HepG2 (cell line): ENCODE results near the gene FSCN2. TPM values are rescaled to one million over a fixed set of nuclear protein-coding genes. Genes with fewer than 3 reads are reported as not detected.

ENCODE experiments used
- ATM ChIP-seq: fragments of 450-650 bp; IDR thresholded peaks from 2 replicates; pipeline ENCODE4 v1.7.1; 2017; ENCODE audit warnings: mild to moderate bottlenecking, borderline replicate concordance
- HNF4G ChIP-seq, 2 experiments: sonication (generic) in 1 of 2; formaldehyde crosslinking in 1 of 2; IDR thresholded peaks; 2 replicates each; pipeline versions ENCODE4 v1.4.0 to v1.6.1; 2011 to 2020; ENCODE audit warnings: borderline replicate concordance in 2 of 2, low read depth in 2 of 2, mild to moderate bottlenecking in 2 of 2, low read length in 1 of 2, missing genetic modification reagents in 1 of 2, moderate library complexity in 1 of 2
- ISX ChIP-seq: sonication (generic); formaldehyde crosslinking; conservative IDR thresholded peaks from 2 replicates; pipeline ENCODE4 v1.5.0; 2020; ENCODE audit warnings: missing genetic modification reagents
- MBNL3 ChIP-seq: fragments of 250-450 bp; sonication (Bioruptor Pico); conservative IDR thresholded peaks from 2 replicates; pipeline ENCODE4 v1.8.0; 2022; ENCODE audit warnings: mild to moderate bottlenecking, inconsistent platforms
- MEF2D ChIP-seq: sonication (generic); formaldehyde crosslinking; IDR thresholded peaks from 2 replicates; pipeline ENCODE4 v1.5.1; 2020; ENCODE audit warnings: mild to moderate bottlenecking, missing genetic modification reagents
- MZF1 ChIP-seq: sonication (generic); formaldehyde crosslinking; IDR thresholded peaks from 2 replicates; pipeline ENCODE4 v1.8.1; 2023; ENCODE audit warnings: mild to moderate bottlenecking, missing genetic modification reagents, borderline replicate concordance
- ZMYM2 ChIP-seq: sonication (generic); formaldehyde crosslinking; IDR thresholded peaks from 2 replicates; pipeline ENCODE4 v1.8.0; 2022; ENCODE audit warnings: mild to moderate bottlenecking, missing genetic modification reagents
- ZMYM3 ChIP-seq: sonication (generic); formaldehyde crosslinking; IDR thresholded peaks from 2 replicates; pipeline ENCODE4 v1.5.1; 2020; ENCODE audit warnings: mild to moderate bottlenecking, missing genetic modification reagents
- ZZZ3 ChIP-seq: sonication (generic); formaldehyde crosslinking; IDR thresholded peaks from 2 replicates; pipeline ENCODE4 v1.4.0; 2020; ENCODE audit warnings: missing genetic modification reagents, mild to moderate bottlenecking, borderline replicate concordance
- polyA plus RNA-seq, 8 experiments: library from polyadenylated mRNA; depleted of rRNA in 3 of 8; stranded (reverse) in 7 of 8; unstranded in 1 of 8; fragments of >200 nt; fragmentation: Illumina TruSeq in 4 of 8; extraction: Trizol in 4 of 8; gene quantifications; 2 replicates each; pipeline versions ENCODE4 v1.2.1 to v1.2.3, GENCODE V29; 2011 to 2016; ENCODE audit warnings: low read depth in 4 of 8, missing spikeins in 1 of 8, mixed read lengths in 1 of 8; ENCODE audit not compliant: insufficient read depth in 1 of 8
- total RNA-seq, 5 experiments: library from RNA; depleted of rRNA; stranded (reverse); fragments of >200 nt; fragmentation: Illumina TruSeq; extraction: Trizol; gene quantifications; 2 replicates each; pipeline ENCODE4 v1.2.3, GENCODE V29; 2016; ENCODE audit warnings: low read depth in 1 of 5
- TF ChIP-seq, protein P1 (sequence below): sonication (generic); formaldehyde crosslinking; IDR thresholded peaks from 2 replicates; pipeline ENCODE4 v1.4.0; 2020; ENCODE audit warnings: mild to moderate bottlenecking, missing genetic modification reagents
- TF ChIP-seq, protein P2 (sequence below): sonication (generic); formaldehyde crosslinking; IDR thresholded peaks from 2 replicates; pipeline ENCODE4 v1.8.1; 2023; ENCODE audit warnings: mild to moderate bottlenecking, missing genetic modification reagents
- TF ChIP-seq, protein P3 (sequence below): sonication (generic); formaldehyde crosslinking; IDR thresholded peaks from 2 replicates; pipeline ENCODE4 v1.8.1; 2023; ENCODE audit warnings: missing genetic modification reagents, inconsistent platforms, borderline replicate concordance
- TF ChIP-seq, protein P4 (sequence below): sonication (generic); formaldehyde crosslinking; conservative IDR thresholded peaks from 2 replicates; pipeline ENCODE4 v1.8.1; 2023; ENCODE audit warnings: missing genetic modification reagents
- TF ChIP-seq, protein P5 (sequence below): sonication (generic); formaldehyde crosslinking; IDR thresholded peaks from 2 replicates; pipeline ENCODE4 v1.4.0; 2020; ENCODE audit warnings: missing genetic modification reagents

FSCN2 gene
- total and polyA plus RNA-seq, 2 of the 13 experiments (the other 11 are each of a cell fraction or from before 2014, with no cell fraction given), result 0.09 TPM; not detected in 1

DNA sequence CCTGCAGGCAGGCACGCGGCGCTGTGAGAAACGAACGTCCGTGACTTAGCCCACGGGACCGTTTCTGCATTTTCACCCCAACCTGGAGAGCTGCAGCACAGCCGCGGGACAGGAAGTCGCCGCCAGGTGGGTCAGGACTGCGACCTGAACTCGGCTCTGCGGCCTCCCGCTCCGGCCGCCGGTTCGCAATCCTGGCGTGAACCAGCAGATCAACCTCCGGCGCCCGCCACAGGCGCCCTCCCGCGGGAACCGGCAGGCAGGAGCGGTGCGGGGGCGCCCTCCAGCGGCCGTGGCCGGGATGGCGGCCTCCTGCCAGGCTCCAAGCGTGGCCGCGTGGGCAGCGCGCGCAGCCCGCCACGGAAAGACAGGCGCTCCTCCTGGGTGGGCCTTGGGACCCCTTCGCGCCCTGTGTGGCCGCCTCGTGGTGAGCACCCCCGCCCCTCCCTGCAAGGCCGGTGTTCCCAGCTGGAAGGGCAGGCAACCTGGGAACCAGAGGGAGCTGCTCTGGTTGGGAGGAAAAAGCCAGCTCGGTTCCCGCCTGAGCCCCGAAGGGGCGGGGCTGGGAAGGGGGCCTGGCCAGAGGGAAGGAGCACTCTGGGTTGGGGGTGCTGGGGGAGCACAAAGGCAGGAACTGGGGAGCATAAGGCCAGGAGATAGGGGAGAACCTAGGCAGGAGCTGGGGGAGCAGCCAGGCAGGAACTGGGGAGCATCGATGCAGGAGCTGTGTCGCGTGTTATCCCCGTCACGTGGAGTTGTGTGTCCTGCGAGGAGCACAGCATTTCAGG is 43.8 kb upstream of the FSCN2 start (continued):
- TF ChIP-seq, protein P1, sequence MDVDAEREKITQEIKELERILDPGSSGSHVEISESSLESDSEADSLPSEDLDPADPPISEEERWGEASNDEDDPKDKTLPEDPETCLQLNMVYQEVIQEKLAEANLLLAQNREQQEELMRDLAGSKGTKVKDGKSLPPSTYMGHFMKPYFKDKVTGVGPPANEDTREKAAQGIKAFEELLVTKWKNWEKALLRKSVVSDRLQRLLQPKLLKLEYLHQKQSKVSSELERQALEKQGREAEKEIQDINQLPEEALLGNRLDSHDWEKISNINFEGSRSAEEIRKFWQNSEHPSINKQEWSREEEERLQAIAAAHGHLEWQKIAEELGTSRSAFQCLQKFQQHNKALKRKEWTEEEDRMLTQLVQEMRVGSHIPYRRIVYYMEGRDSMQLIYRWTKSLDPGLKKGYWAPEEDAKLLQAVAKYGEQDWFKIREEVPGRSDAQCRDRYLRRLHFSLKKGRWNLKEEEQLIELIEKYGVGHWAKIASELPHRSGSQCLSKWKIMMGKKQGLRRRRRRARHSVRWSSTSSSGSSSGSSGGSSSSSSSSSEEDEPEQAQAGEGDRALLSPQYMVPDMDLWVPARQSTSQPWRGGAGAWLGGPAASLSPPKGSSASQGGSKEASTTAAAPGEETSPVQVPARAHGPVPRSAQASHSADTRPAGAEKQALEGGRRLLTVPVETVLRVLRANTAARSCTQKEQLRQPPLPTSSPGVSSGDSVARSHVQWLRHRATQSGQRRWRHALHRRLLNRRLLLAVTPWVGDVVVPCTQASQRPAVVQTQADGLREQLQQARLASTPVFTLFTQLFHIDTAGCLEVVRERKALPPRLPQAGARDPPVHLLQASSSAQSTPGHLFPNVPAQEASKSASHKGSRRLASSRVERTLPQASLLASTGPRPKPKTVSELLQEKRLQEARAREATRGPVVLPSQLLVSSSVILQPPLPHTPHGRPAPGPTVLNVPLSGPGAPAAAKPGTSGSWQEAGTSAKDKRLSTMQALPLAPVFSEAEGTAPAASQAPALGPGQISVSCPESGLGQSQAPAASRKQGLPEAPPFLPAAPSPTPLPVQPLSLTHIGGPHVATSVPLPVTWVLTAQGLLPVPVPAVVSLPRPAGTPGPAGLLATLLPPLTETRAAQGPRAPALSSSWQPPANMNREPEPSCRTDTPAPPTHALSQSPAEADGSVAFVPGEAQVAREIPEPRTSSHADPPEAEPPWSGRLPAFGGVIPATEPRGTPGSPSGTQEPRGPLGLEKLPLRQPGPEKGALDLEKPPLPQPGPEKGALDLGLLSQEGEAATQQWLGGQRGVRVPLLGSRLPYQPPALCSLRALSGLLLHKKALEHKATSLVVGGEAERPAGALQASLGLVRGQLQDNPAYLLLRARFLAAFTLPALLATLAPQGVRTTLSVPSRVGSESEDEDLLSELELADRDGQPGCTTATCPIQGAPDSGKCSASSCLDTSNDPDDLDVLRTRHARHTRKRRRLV (CRISPR knock-in tag), result no peak
- TF ChIP-seq ZZZ3 (CRISPR knock-in tag) (no peak), ISX (CRISPR knock-in tag) (no peak), ZMYM2 (CRISPR knock-in tag) (no peak), MBNL3 (no peak), HNF4G (IDR thresholded peaks at IDR 0.05; ENCODE audit: borderline replicate concordance, low read depth, low read length) (peak; percentile 24; the same call in 1 of the 2 replicates), HNF4G (CRISPR knock-in tag; IDR thresholded peaks at IDR 0.05; ENCODE audit: borderline replicate concordance, low read depth) (no peak; the same call in 1 of the 2 replicates), MEF2D (CRISPR knock-in tag) (no peak), ZMYM3 (no peak), ATM (no peak), MZF1 (CRISPR knock-in tag) (no peak)
- TF ChIP-seq, protein P2, sequence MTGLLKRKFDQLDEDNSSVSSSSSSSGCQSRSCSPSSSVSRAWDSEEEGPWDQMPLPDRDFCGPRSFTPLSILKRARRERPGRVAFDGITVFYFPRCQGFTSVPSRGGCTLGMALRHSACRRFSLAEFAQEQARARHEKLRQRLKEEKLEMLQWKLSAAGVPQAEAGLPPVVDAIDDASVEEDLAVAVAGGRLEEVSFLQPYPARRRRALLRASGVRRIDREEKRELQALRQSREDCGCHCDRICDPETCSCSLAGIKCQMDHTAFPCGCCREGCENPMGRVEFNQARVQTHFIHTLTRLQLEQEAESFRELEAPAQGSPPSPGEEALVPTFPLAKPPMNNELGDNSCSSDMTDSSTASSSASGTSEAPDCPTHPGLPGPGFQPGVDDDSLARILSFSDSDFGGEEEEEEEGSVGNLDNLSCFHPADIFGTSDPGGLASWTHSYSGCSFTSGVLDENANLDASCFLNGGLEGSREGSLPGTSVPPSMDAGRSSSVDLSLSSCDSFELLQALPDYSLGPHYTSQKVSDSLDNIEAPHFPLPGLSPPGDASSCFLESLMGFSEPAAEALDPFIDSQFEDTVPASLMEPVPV (CRISPR knock-in tag), result no peak; the same call in 1 of the 2 replicates
- TF ChIP-seq, protein P3, sequence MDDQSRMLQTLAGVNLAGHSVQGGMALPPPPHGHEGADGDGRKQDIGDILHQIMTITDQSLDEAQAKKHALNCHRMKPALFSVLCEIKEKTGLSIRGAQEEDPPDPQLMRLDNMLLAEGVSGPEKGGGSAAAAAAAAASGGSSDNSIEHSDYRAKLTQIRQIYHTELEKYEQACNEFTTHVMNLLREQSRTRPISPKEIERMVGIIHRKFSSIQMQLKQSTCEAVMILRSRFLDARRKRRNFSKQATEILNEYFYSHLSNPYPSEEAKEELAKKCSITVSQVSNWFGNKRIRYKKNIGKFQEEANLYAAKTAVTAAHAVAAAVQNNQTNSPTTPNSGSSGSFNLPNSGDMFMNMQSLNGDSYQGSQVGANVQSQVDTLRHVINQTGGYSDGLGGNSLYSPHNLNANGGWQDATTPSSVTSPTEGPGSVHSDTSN (CRISPR knock-in tag), result no peak
- TF ChIP-seq, protein P4, sequence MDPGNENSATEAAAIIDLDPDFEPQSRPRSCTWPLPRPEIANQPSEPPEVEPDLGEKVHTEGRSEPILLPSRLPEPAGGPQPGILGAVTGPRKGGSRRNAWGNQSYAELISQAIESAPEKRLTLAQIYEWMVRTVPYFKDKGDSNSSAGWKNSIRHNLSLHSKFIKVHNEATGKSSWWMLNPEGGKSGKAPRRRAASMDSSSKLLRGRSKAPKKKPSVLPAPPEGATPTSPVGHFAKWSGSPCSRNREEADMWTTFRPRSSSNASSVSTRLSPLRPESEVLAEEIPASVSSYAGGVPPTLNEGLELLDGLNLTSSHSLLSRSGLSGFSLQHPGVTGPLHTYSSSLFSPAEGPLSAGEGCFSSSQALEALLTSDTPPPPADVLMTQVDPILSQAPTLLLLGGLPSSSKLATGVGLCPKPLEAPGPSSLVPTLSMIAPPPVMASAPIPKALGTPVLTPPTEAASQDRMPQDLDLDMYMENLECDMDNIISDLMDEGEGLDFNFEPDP, result no peak
- TF ChIP-seq, protein P5, sequence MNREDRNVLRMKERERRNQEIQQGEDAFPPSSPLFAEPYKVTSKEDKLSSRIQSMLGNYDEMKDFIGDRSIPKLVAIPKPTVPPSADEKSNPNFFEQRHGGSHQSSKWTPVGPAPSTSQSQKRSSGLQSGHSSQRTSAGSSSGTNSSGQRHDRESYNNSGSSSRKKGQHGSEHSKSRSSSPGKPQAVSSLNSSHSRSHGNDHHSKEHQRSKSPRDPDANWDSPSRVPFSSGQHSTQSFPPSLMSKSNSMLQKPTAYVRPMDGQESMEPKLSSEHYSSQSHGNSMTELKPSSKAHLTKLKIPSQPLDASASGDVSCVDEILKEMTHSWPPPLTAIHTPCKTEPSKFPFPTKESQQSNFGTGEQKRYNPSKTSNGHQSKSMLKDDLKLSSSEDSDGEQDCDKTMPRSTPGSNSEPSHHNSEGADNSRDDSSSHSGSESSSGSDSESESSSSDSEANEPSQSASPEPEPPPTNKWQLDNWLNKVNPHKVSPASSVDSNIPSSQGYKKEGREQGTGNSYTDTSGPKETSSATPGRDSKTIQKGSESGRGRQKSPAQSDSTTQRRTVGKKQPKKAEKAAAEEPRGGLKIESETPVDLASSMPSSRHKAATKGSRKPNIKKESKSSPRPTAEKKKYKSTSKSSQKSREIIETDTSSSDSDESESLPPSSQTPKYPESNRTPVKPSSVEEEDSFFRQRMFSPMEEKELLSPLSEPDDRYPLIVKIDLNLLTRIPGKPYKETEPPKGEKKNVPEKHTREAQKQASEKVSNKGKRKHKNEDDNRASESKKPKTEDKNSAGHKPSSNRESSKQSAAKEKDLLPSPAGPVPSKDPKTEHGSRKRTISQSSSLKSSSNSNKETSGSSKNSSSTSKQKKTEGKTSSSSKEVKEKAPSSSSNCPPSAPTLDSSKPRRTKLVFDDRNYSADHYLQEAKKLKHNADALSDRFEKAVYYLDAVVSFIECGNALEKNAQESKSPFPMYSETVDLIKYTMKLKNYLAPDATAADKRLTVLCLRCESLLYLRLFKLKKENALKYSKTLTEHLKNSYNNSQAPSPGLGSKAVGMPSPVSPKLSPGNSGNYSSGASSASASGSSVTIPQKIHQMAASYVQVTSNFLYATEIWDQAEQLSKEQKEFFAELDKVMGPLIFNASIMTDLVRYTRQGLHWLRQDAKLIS (CRISPR knock-in tag), result no peak
